HCT116 (cell line): ENCODE results near the gene DIP2C. TPM values are rescaled to one million over a fixed set of nuclear protein-coding genes. Genes with fewer than 3 reads are reported as not detected.

Experiments used
- ATAC-seq: fragments of 200-7000 bp; cut with Tn5 transposase; 2 replicates; pipeline ENCODE4 v1.9.1; 2020; ENCODE audit warnings: mild to moderate bottlenecking, moderate library complexity
- BruUV-seq: library from RNA; stranded (reverse); fragments of 400-500 nt; replicated peaks from 2 replicates; lab custom pipeline; 2021; lab: Mats Ljungman, UMichigan
- CTCF ChIA-PET: fragments of 300-600 bp; sonication (Branson Sonifier 250); formaldehyde crosslinking; loops from one replicate; lab custom pipeline; 2021; ENCODE audit warnings: antibody characterized with exemption; lab: Charles Lee
- POLR2A ChIA-PET: fragments of 300-600, 350-600 bp; sonication (Branson Sonifier 250); formaldehyde crosslinking; loops from one replicate; lab custom pipeline; 2021; ENCODE audit warnings: antibody characterized with exemption; lab: Charles Lee
- RAD21 ChIA-PET, 2 experiments: fragments of 300-600 bp; sonication (Branson Sonifier 250); formaldehyde crosslinking; loops; one replicate each; lab custom pipeline; 2023; ENCODE audit warnings: low total read pairs in 2 of 2; ENCODE audit not compliant: uncharacterized antibody in 2 of 2, unreplicated experiment in 2 of 2, low non-redundant PET in 1 of 2; lab: Charles Lee
- DNase-seq: peaks from one replicate; pipeline ENCODE4 v3.0.0-alpha.2; 2010; ENCODE audit warnings: low read depth, low spot score
- H2AFZ ChIP-seq: fragments of 200-600 bp; shearing (Covaris generic), sonication (generic); 2 replicates; pipeline ENCODE4 v1.6.1; 2017; ENCODE audit warnings: low read depth, mixed run types, mixed read lengths, antibody characterized with exemption, low read length; ENCODE audit not compliant: poor library complexity, severe bottlenecking
- H3K27ac ChIP-seq: 2 replicates; pipeline ENCODE4 v1.5.1; 2012; ENCODE audit warnings: low read depth, low read length
- H3K27me3 ChIP-seq: fragments of 200-600 bp; sonication (generic); 2 replicates; pipeline ENCODE4 v1.6.1; 2016; ENCODE audit warnings: mixed run types, low read length, mixed read lengths; ENCODE audit not compliant: insufficient read depth
- H3K36me3 ChIP-seq, 2 experiments: fragments of 200-500 bp in 1 of 2; fragments of 200-600 bp in 1 of 2; sonication (Bioruptor generic) in 1 of 2; sonication (generic) in 1 of 2; 2 replicates each; pipeline versions ENCODE4 v1.5.1 to v1.6.1; 2014 to 2016; ENCODE audit warnings: low read length in 2 of 2, inconsistent platforms in 1 of 2, mixed read lengths in 1 of 2, mixed run types in 1 of 2; ENCODE audit not compliant: insufficient read depth in 2 of 2, control insufficient read depth in 1 of 2
- H3K4me1 ChIP-seq, 2 experiments: fragments of 200-600 bp in 1 of 2; sonication (generic) in 1 of 2; 2 replicates each; pipeline versions ENCODE4 v1.5.1 to v1.6.1; 2012 to 2017; ENCODE audit warnings: low read length in 2 of 2, inconsistent platforms in 1 of 2, mild to moderate bottlenecking in 1 of 2, mixed read lengths in 1 of 2, mixed run types in 1 of 2, moderate library complexity in 1 of 2; ENCODE audit not compliant: insufficient read depth in 2 of 2, control insufficient read depth in 1 of 2
- H3K4me2 ChIP-seq: fragments of 200-600 bp; sonication (generic); 2 replicates; pipeline ENCODE4 v1.6.1; 2017; ENCODE audit warnings: mixed run types, low read length, mixed read lengths
- H3K4me3 ChIP-seq, 2 experiments: fragments of 200-600 bp in 1 of 2; sonication (generic) in 1 of 2; replicated peaks in 1 of 2; 2 replicates each; pipeline ENCODE4 v1.5.1; 2011 to 2016; ENCODE audit warnings: low read length in 2 of 2, control low read depth in 1 of 2, low read depth in 1 of 2, mild to moderate bottlenecking in 1 of 2, mixed read lengths in 1 of 2, mixed run types in 1 of 2
- H3K79me2 ChIP-seq: fragments of 200-600 bp; sonication (generic); 2 replicates; pipeline ENCODE4 v1.6.1; 2017; ENCODE audit warnings: mild to moderate bottlenecking, mixed run types, low read length, moderate library complexity, mixed read lengths; ENCODE audit not compliant: insufficient read depth
- H3K9ac ChIP-seq: fragments of 200-600 bp; sonication (generic); 2 replicates; pipeline ENCODE4 v1.6.1; 2016; ENCODE audit warnings: low read length, mixed read lengths
- H3K9me2 ChIP-seq: fragments of 200-600 bp; sonication (generic), shearing (Covaris generic); 2 replicates; pipeline ENCODE4 v1.6.1; 2017; ENCODE audit warnings: mixed run types, mild to moderate bottlenecking, moderate library complexity; ENCODE audit not compliant: insufficient read depth
- H3K9me3 ChIP-seq, 2 experiments: fragments of 200-500 bp in 1 of 2; fragments of 200-600 bp in 1 of 2; sonication (Bioruptor generic) in 1 of 2; sonication (generic) in 1 of 2; 2 replicates each; pipeline ENCODE4 v1.6.1; 2014 to 2017; ENCODE audit warnings: low read length in 2 of 2, mixed read lengths in 2 of 2, inconsistent platforms in 1 of 2, low read depth in 1 of 2, mild to moderate bottlenecking in 1 of 2, mixed run types in 1 of 2, moderate library complexity in 1 of 2; ENCODE audit not compliant: control insufficient read depth in 1 of 2, insufficient read depth in 1 of 2
- H4K20me1 ChIP-seq: fragments of 200-600 bp; sonication (generic), shearing (Covaris generic); 2 replicates; pipeline ENCODE4 v1.6.1; 2017; ENCODE audit warnings: mixed run types, mild to moderate bottlenecking, moderate library complexity; ENCODE audit not compliant: insufficient read depth
- CEBPB ChIP-seq: IDR thresholded peaks from 2 replicates; pipeline ENCODE4 v1.6.1; 2012; ENCODE audit warnings: low read depth
- EGR1 ChIP-seq: IDR thresholded peaks from 2 replicates; pipeline ENCODE4 v1.6.1; 2012; ENCODE audit warnings: low read depth
- ELF1 ChIP-seq: IDR thresholded peaks from 2 replicates; pipeline ENCODE4 v1.6.1; 2012; ENCODE audit warnings: low read depth, borderline replicate concordance
- EZH2 ChIP-seq: fragments of 200-600 bp; sonication (generic); IDR thresholded peaks from 2 replicates; pipeline ENCODE4 v1.6.1; 2017; ENCODE audit warnings: antibody characterized with exemption, mixed run types
- EZH2phosphoT487 ChIP-seq: fragments of 200-600 bp; IDR thresholded peaks from 2 replicates; pipeline ENCODE4 v1.6.1; 2018; ENCODE audit warnings: antibody characterized with exemption, borderline replicate concordance
- JUND ChIP-seq: IDR thresholded peaks from 2 replicates; pipeline ENCODE4 v1.6.1; 2012
- POLR2A ChIP-seq: IDR thresholded peaks from 2 replicates; pipeline ENCODE4 v1.7.0; 2011; ENCODE audit warnings: borderline replicate concordance; ENCODE audit not compliant: insufficient read depth, insufficient read length; ENCODE audit errors: extremely low read depth
- POLR2AphosphoS5 ChIP-seq: IDR thresholded peaks from 2 replicates; pipeline ENCODE4 v1.6.1; 2011; ENCODE audit warnings: mild to moderate bottlenecking, low read depth, low read length, moderate library complexity
- RAD21 ChIP-seq: IDR thresholded peaks from 2 replicates; pipeline ENCODE4 v1.6.1; 2012; ENCODE audit warnings: low read depth, mild to moderate bottlenecking
- SIN3A ChIP-seq: IDR thresholded peaks from 2 replicates; pipeline ENCODE4 v1.6.1; 2012; ENCODE audit warnings: low read depth
- SP1 ChIP-seq: IDR thresholded peaks from 2 replicates; pipeline ENCODE4 v1.6.1; 2012; ENCODE audit warnings: low read depth
- SRF ChIP-seq: IDR thresholded peaks from 2 replicates; pipeline ENCODE4 v1.6.1; 2012; ENCODE audit warnings: low read depth
- YY1 ChIP-seq: IDR thresholded peaks from 2 replicates; pipeline ENCODE4 v1.6.1; 2011; ENCODE audit warnings: low read length, low read depth, moderate library complexity, mild to moderate bottlenecking; ENCODE audit not compliant: insufficient replicate concordance; ENCODE audit errors: extremely low read depth
- ZFX ChIP-seq: fragments of 450-650 bp; IDR thresholded peaks from 2 replicates; pipeline ENCODE4 v1.6.1; 2017
- ZNF274 ChIP-seq: fragments of 200-500 bp; sonication (Bioruptor generic); IDR thresholded peaks from 2 replicates; pipeline ENCODE4 v1.6.1; 2014; ENCODE audit warnings: mild to moderate bottlenecking, low read depth, low read length, inconsistent platforms
- intact Hi-C: fragments of 100-400 bp; cut with micrococcal nuclease; formaldehyde crosslinking; loops from 2 replicates; pipeline ENCODE4 v1.10.0; 2022
- total RNA-seq: library from RNA; stranded (reverse); gene quantifications from one replicate; pipeline ENCODE4 v1.2.1, GENCODE V29; 2021; ENCODE audit not compliant: unreplicated experiment
- TF ChIP-seq, protein P1 (sequence below): IDR thresholded peaks from 2 replicates; pipeline ENCODE4 v1.6.1; 2012; ENCODE audit warnings: low read depth
- TF ChIP-seq, protein P2 (sequence below): IDR thresholded peaks from 2 replicates; pipeline ENCODE4 v1.6.1; 2012
- TF ChIP-seq, protein P3 (sequence below): IDR thresholded peaks from 2 replicates; pipeline ENCODE4 v1.6.1; 2011; ENCODE audit warnings: mild to moderate bottlenecking, low read length, moderate library complexity; ENCODE audit not compliant: insufficient replicate concordance; ENCODE audit errors: extremely low read depth
- TF ChIP-seq, protein P4 (sequence below), 3 experiments: fragments of 200-600 bp in 1 of 3; sonication (generic) in 1 of 3; IDR thresholded peaks in 2 of 3; conservative IDR thresholded peaks in 1 of 3; 2 replicates each; pipeline ENCODE4 v1.5.1; 2012 to 2017; ENCODE audit warnings: low read depth in 2 of 3, low read length in 2 of 3, antibody characterized with exemption in 1 of 3, borderline replicate concordance in 1 of 3, control low read depth in 1 of 3, mild to moderate bottlenecking in 1 of 3, mixed read lengths in 1 of 3, mixed run types in 1 of 3, moderate library complexity in 1 of 3; ENCODE audit not compliant: insufficient read depth in 1 of 3
- TF ChIP-seq, protein P5 (sequence below): IDR thresholded peaks from 2 replicates; pipeline ENCODE4 v1.6.1; 2012

DIP2C gene
- total RNA-seq, 1 experiment from 2014 or later = 15.4 TPM

DNA sequence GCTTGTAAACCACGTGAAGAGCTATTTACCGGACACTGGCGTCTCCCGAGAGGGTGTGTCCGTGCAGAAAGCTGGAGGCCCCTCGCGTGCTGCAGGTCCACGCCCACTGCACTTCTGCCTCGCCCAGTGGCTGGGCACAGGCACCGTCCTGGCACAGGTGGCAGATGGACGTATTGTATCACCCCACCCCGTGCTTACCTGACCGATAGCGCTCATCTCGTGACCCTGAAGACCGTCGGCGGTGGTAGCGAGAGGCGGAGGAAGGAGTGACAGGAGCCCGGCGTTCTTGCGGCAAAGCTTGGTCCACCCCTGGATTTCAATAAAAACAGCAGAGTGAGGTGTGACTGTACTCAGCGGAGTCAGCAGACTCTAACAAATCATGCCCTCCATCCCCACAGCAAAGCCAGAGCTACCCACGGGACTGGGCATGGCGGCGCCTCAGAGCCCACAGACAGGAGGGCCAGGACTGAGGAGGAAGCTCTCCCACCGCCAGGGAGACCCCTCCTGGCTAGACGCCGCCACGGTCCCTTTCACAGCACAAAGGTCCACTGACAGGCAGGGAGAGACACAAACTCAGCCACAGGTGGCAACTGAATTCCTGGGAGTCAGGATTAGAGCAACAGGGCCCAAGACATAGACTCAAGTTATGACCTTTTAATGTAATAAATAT is 217.1 kb downstream of the DIP2C start:
- H3K9ac ChIP-seq = no peak overlapping the region
- CTCF ChIA-PET = no interaction called here
- H3K4me3 ChIP-seq = no peak overlapping the region
- TF ChIP-seq, protein P1, sequence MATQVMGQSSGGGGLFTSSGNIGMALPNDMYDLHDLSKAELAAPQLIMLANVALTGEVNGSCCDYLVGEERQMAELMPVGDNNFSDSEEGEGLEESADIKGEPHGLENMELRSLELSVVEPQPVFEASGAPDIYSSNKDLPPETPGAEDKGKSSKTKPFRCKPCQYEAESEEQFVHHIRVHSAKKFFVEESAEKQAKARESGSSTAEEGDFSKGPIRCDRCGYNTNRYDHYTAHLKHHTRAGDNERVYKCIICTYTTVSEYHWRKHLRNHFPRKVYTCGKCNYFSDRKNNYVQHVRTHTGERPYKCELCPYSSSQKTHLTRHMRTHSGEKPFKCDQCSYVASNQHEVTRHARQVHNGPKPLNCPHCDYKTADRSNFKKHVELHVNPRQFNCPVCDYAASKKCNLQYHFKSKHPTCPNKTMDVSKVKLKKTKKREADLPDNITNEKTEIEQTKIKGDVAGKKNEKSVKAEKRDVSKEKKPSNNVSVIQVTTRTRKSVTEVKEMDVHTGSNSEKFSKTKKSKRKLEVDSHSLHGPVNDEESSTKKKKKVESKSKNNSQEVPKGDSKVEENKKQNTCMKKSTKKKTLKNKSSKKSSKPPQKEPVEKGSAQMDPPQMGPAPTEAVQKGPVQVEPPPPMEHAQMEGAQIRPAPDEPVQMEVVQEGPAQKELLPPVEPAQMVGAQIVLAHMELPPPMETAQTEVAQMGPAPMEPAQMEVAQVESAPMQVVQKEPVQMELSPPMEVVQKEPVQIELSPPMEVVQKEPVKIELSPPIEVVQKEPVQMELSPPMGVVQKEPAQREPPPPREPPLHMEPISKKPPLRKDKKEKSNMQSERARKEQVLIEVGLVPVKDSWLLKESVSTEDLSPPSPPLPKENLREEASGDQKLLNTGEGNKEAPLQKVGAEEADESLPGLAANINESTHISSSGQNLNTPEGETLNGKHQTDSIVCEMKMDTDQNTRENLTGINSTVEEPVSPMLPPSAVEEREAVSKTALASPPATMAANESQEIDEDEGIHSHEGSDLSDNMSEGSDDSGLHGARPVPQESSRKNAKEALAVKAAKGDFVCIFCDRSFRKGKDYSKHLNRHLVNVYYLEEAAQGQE = no peak
- TF ChIP-seq SP1 = no peak
- TF ChIP-seq POLR2A = no peak
- no peak for TF ChIP-seq EZH2
- no peak for TF ChIP-seq CEBPB
- TF ChIP-seq ELF1 = no peak
- no peak for TF ChIP-seq EGR1
- no peak for TF ChIP-seq RAD21
- TF ChIP-seq, protein P2, sequence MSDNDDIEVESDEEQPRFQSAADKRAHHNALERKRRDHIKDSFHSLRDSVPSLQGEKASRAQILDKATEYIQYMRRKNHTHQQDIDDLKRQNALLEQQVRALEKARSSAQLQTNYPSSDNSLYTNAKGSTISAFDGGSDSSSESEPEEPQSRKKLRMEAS = no peak
- TF ChIP-seq SRF = no peak
- TF ChIP-seq, protein P3, sequence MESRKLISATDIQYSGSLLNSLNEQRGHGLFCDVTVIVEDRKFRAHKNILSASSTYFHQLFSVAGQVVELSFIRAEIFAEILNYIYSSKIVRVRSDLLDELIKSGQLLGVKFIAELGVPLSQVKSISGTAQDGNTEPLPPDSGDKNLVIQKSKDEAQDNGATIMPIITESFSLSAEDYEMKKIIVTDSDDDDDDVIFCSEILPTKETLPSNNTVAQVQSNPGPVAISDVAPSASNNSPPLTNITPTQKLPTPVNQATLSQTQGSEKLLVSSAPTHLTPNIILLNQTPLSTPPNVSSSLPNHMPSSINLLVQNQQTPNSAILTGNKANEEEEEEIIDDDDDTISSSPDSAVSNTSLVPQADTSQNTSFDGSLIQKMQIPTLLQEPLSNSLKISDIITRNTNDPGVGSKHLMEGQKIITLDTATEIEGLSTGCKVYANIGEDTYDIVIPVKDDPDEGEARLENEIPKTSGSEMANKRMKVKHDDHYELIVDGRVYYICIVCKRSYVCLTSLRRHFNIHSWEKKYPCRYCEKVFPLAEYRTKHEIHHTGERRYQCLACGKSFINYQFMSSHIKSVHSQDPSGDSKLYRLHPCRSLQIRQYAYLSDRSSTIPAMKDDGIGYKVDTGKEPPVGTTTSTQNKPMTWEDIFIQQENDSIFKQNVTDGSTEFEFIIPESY = no peak
- TF ChIP-seq EZH2phosphoT487 = no peak
- TF ChIP-seq YY1 = no peak
- no peak for TF ChIP-seq JUND
- no peak for TF ChIP-seq ZFX
- TF ChIP-seq SIN3A = no peak
- TF ChIP-seq, protein P4, sequence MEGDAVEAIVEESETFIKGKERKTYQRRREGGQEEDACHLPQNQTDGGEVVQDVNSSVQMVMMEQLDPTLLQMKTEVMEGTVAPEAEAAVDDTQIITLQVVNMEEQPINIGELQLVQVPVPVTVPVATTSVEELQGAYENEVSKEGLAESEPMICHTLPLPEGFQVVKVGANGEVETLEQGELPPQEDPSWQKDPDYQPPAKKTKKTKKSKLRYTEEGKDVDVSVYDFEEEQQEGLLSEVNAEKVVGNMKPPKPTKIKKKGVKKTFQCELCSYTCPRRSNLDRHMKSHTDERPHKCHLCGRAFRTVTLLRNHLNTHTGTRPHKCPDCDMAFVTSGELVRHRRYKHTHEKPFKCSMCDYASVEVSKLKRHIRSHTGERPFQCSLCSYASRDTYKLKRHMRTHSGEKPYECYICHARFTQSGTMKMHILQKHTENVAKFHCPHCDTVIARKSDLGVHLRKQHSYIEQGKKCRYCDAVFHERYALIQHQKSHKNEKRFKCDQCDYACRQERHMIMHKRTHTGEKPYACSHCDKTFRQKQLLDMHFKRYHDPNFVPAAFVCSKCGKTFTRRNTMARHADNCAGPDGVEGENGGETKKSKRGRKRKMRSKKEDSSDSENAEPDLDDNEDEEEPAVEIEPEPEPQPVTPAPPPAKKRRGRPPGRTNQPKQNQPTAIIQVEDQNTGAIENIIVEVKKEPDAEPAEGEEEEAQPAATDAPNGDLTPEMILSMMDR (IDR thresholded peaks at IDR 0.05 in 2 of 3, conservative IDR thresholded peaks at IDR 0.05 in 1 of 3; ENCODE audit: borderline replicate concordance in 1 of 3, insufficient read depth in 1 of 3, low read depth in 2 of 3, low read length in 2 of 3) = no peak
- no peak for TF ChIP-seq ZNF274
- TF ChIP-seq, protein P5, sequence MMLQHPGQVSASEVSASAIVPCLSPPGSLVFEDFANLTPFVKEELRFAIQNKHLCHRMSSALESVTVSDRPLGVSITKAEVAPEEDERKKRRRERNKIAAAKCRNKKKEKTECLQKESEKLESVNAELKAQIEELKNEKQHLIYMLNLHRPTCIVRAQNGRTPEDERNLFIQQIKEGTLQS = no peak
- no peak for TF ChIP-seq POLR2AphosphoS5
- BruUV-seq = no TSS peak
- no peaks in the 10 kb centered on the region for H3K27me3 ChIP-seq
- no peaks in the 10 kb centered on the region for H3K36me3 ChIP-seq
- no peak for ATAC-seq
- RAD21 ChIA-PET = no interaction called here
- H4K20me1 ChIP-seq = no peaks in the 10 kb centered on the region
- H2AFZ ChIP-seq = no peak overlapping the region
- no peaks in the 10 kb centered on the region for H3K4me1 ChIP-seq
- no peak overlapping the region for H3K4me2 ChIP-seq
- H3K9me2 ChIP-seq = no peaks in the 10 kb centered on the region
- POLR2A ChIA-PET = no interaction called here
- intact Hi-C loops = no loop called here
- DNase-seq = no peak
- H3K79me2 ChIP-seq = no peaks in the 10 kb centered on the region
- no peak overlapping the region for H3K27ac ChIP-seq
- H3K9me3 ChIP-seq = no peaks in the 10 kb centered on the region
